OCI-M2 (cell line): Measurements from ENCODE around the gene FUCA2.
"Not testable (repeated sequence)": the region's sequence is repeated elsewhere in the genome, so short reads cannot be mapped to it uniquely, and the experiment has no call there.

Experiments used
- DNase-seq: peaks from one replicate; lab custom pipeline; 2025; ENCODE audit not compliant: unreplicated experiment; lab: John Stamatoyannopoulos, UW

Gene FUCA2

DNA sequence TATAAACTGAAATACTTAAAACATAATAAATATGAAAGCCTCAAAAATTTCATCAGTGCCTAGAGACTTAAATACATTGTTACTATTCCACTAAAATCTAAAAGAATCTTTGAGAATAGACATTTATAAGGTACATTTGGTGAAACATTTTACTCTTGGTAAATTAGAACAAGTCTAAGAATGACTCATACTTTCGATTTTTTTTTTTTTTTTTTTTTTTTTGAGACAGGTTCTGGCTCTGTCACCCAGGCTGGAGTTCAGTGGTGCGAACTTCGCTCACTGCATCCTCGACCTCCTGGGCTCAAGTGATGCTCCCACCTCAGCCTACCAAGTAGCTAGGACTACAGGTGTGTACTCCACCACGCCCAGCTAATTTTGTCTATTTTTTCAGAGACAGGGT, 6.4 kb downstream of the FUCA2 start:
- DNase-seq, result no peak

DNA sequence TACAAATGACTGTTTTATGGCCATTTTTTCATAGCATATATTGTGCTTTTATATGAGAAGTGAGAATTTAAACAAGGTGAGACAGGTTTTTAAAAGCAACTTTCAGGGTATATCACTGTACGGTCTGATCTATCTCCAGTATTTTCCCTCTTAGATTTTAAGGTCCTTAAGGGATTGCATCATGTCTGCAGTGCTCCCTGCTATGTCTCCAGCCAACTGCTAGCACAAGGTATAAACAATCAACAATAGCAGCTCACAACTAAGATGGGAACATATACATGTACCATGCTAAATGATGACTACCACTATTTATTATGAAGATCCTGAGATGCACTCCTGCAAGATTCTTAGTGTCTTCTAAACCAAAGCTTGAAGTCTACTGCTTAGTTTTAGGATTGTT, 7.2 kb downstream of the FUCA2 start:
- DNase-seq, result no peak

DNA sequence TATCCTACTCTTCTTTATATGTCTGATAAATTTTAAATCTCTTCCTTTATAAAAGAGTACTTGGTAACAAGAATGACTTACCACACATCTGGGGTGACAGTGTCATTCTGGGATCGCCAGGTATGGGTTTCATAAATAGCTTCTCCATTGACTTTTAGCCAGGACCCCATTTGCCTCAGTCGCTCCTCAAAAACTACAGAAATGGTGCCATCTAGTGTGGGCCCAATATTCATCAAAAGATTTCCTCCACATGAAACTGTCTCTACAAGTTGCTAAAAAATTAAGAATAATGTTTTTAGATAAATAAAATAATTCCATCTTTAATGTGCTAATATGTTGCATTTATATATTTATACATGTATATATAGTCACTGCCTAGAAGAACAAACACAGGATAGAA, 9.7 kb downstream of the FUCA2 start:
- no peak for DNase-seq

DNA sequence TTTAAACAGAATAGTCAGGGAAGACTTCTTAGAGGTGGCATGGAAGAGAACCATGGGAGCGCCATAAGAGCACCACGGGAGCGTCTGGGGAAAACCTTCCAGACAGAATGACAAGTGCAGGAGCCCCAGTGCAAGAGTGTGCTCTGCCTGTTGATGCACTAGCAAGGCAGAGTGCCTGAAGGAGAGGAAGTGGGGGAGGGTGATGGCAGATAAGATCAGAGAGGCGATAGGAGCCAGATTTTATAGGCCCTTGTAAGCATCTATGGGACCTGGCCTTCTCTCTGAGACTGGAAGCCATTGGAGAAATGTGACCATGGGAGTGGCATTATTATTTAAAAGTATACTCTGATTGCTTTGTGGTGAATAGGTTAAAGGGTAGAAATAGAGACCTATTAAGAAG, 13.1 kb downstream of the FUCA2 start:
- no peak for DNase-seq

DNA sequence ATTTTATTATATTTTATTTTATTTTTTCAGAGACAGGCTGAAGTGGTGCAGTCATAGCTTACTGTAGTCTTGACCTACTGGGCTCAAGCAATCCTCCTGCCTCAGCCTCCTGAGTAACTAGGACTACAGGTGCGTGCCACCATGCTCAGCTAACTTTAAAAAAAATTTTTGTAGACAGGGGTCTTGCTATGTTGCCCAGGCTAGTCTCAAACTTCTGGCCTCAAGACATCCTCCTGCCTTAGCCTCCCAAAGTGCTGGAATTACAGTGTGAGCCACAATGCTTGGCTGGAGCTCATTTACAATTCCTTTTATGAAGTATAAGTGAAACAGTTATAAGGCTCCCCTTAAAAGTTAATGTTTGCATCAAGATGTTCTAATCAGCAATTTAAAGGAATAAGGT, 14.5 kb downstream of the FUCA2 start:
- DNase-seq, result no peak

DNA sequence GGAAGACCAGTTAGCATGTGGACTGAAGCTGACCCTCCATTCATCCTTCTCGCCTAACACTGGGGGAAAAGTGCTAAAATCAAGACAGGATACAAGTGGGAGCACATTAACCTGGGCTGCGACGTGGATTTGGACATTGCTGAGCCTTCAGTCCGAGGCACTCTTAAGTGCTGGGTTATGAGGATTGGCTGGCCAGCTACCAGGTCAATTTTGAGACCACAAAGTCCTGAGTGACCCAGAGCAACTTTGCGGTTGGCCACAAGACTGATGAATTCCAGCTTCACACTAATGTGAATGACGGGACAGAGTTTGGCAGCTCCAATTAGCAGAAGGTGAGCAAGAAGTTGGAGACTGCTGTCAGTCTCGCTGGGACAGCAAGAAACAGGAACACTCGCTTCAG, 20.7 kb downstream of the FUCA2 start:
- DNase-seq, result no peak

DNA sequence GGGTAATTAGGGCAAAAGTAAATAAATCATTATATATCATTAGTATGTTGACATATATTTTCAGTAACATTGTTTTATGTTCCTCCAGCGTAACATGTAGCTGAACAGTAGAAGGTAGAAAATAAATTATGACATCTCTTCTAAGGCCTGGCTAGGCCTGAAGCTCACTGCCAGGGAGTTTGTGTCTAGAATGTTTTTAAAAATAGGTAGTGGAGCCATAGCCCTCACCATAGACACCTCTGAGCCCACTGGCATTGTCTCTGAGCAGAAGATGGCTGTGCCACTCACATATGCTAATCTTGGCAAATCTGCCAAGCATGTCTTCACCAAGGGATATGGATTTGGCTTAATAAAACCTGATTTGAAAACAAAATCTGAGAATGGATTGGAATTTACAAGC, 21.3 kb downstream of the FUCA2 start:
- no peak for DNase-seq

DNA sequence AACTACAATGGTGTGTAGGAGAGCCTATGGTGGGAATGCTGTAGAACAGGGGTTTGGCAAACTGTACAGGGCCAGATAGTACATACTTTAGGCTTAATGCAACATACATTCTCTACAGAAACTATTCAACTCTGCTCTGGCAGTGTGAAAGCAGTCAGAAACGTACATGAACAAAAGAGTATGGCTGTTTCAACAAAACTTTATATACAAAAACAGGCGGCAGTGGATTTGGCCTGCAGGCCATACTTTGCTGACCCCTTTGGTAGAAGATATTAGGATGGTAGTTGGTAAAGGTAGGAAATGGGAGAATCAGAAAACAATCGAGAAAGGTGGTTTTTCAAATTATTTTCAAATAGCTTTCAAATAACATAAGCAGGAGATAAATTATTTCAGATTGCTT, 24.8 kb downstream of the FUCA2 start:
- no peak for DNase-seq

DNA sequence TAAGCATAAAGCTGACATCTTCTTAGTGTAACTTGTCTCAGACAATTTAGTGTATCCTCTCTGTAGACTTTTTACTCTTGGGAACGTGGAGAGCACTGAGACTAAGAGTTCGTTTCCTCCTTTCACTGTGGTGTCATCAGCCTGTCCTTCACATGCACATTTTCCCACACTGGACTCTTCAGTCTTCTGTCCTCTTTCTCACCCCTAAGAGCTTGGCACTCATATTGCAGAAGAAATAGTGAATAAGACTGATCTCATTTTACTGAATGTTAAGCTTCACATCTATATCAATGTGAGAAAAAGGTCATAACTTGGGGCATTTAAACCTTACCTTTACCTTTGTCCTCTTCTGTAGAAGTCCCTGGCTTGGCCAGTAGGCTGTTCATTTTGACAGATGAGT, 25.6 kb downstream of the FUCA2 start:
- DNase-seq, result no peak

DNA sequence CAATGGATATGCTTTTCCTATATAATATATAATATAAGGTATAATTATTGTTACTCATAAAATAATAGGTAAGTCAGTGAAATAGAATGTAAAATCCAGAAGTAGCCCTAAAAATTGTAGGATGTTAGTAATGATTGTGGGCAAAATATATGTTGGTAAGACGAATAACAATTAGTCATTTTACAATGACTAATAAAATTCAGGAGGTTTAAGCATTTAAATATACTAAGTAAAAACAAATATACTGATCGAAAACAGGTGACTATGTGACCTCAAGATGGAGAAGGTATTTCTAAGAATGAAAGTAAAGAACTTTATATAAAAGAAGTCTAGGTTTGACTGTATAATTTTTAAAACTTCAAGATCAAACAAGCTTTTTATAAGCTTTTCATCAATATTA, 28.9 kb downstream of the FUCA2 start:
- DNase-seq, result no peak

DNA sequence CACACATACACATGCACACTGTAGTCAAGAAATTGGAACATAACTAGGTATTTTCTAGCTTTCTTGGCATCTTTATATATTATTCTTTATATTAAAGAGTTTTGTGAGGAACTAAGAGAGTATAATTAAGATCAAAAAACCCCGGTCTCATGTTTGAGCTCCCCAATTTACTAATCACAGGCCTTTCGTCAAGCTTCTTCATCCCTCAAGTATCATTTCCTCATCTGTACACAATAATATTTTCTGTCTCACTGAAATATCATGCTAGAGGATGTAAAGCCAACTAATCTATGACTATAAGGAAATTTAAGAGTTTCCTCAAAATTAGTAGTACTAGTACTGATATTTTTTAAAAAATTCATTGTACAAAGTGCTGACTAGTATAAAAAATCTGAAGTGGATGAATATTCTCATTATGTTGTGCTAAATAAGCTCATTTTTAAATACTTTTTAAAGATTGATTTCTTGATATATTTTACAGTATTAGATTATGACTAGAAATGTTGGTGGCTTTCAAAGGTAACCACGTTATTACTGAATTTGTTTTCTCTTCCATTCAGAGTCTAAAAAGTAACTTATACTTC, 32.9 kb downstream of the FUCA2 start:
- DNase-seq, result no peak

DNA sequence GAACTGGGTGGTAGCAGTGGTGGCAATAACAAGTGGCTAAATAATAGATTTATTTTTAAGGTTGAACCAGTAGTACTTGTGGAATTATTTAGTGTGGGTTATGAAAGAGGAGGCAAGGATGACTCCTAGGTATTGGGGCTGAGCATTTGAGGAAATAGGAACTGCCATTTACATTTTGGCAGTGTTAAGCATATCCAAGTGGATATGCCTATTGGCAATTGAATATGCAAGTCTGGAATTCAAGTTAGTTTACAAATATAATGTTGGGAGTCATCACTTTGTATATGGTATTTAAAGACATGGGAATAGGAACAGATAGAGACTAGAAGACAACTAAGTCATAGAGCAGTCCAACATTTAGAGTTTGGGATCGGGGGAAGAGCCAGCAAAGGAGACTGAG, 35.0 kb downstream of the FUCA2 start:
- no peak for DNase-seq

DNA sequence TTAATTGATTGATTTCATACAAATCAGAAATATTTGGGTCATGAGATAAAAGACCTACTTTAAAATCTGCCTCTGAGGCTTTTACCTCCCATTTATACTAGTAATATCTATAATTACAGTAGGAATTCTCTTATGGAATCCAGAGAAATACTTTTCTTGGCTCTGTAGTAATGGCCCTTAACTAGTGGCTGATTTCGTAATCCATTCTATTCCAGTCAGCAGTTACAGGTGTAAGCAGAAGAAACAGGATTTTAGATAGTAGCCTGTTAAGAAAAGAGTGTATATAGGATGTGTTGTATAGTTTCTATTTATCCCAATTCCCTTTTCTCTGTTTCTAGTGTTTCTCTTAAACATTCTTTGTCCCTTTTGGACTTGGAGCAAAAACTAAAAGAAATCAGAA, 39.7 kb downstream of the FUCA2 start:
- DNase-seq, result no peak

DNA sequence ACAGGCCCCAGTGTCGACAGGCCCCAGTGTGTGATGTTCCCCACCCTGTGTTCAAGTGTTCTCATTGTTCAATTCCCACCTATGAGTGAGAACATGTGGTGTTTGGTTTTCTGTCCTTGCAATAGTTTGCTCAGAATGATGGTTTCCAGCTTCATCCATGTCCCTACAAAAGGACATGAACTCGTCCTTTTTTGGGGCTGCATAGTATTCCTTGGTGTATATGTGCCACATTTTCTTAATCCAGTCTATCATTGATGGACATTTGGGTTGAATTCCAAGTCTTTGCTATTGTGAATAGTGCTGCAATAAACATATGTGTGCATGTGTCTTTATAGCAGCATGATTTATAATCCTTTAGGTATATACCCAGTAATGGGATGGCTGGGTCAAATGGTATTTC, 42.7 kb downstream of the FUCA2 start:
- not testable (repeated sequence) for DNase-seq

DNA sequence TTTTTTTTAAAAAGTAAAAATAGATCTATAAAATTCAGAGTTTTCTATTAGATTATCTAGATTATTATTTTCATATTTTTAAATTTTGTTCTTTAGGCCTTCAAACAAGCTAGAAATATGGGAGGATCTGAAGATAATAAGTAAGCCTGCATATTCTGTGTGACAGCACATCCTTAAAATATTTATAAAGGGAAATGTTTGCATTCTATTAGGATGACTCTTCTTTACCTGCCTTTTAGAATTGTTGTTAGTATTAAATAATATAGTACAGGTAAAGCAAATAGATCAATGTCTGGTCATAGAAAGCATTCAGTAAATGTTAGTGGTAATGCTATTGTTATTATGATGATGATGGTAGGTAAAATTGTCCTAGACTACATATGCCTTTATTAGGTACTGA, 43.5 kb downstream of the FUCA2 start:
- no peak for DNase-seq

DNA sequence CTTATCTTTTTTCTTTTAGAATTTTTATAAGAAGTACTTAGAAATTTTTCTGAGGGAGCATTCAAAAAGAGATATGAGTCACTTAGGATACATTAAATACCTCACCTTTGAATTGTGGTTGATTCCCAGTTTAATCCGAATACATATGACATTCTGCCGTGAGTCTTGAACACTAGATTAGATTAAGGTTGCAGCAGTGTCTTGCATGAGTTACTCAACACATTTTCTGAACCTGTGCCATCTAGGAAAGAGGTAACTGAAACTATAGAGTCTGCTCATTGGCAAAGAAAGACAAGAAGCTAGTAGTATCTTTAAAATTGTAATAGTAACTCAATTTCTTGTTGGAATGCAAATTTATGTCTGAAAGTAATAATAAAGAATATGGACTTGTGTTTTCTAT, 46.0 kb downstream of the FUCA2 start:
- no peak for DNase-seq

DNA sequence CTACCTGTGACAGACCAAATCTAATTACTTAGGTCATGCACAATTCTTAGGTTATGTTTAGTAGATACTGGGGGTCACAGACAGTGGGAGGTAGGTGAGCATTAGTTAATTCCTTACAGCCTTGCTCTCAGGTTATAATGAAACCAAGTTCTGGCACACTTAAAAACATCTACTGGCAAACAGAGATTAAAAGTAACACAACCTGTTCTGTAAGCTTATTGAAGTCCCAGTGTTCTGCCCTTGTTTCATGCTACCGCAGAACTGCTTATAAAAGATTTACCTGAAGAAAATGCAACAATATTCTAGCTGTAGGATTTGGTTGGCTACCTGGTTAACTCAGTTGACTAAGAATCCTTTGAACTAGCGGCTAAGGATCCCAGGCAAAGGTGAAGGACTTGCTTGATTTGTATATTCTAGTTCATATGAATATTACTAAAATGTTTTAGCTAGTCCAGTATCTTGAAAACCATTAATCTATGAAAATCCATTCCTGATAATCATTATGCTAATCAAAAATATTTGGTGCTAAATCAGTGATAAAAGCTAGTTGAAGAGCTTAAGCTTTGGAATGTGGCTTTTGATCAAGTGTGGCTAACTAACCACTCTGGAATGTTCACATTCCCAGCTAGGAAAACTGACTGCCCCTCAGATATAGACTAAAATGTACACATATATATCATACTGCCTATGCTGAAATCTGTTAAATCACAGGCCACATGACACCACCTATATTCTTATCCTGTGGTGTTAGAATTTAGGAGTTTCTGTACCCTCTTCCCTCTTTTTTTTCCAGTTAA, 53.8 kb downstream of the FUCA2 start:
- DNase-seq, result no peak

DNA sequence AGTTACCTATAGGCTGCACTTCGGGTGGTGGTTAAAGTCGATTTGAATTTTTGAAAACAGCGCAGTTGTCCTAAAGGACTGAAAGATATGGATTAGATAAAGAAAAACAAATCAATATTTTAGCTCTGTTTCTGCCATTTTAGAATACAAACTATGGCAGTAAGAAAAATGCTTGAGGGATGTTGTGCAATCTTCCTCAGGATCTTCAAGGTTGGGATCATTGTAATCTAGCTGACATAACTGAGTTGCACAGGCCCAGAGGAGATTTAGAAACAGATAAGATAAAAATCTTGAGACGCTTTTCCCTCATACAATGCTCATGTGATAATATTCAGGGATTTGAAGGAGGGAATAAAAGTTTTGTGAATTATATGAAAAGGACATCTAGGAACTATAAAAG, 60.0 kb downstream of the FUCA2 start:
- DNase-seq, result no peak

DNA sequence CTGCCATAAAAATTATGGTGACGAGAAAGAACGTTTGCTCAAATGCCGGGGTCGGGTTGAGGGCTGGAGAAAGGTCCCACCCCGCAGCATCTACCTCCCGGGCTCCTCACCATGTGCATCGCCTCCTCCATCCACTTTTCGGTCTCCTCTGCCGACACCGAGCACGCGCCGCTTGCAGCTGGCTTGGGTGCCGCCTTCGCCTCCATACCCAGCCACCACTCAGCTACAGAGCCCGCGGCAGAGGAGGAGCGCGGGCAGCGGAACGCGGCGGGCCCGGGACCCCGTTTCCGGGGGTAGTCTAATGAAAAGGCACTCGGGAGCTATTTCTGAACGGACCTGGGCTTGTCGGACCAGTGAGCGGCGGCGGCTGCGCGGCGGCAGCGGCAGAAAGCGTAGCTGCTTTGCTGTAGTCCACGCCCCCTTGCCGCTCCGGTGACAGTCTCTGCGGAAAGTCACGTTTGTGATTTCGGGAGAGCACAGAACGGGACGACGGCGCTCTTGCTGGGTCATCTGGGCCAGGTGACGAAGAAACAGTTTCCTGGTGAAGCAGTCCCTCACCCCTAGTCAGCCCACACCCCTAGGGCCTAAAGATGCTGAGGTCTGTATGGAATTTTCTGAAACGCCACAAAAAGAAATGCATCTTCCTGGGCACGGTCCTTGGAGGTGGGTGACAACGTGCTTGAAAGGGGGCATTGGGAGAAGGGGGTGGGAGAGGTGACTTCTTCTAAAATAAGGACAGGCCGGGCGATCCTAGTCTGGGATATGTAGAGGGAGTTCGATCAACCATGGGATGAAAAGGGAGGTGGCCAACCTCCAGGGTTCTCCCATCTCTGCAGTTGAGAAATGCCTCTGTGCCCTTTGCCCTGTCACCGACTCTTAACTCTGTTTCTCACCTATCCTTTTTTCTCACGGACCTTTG, 60.8 kb downstream of the FUCA2 start, which contains the start of the genes ADAT2 and PEX3:
Gene ADAT2 (minus strand): TSS at position 243 of the 919 bp plus-strand sequence. CDS start 37 bp downstream, at position 206.
Gene PEX3 (plus strand): TSS at position 353 of the 919 bp plus-strand sequence. CDS start 238 bp downstream, at position 591.
- DNase-seq, result peak; percentile 89

DNA sequence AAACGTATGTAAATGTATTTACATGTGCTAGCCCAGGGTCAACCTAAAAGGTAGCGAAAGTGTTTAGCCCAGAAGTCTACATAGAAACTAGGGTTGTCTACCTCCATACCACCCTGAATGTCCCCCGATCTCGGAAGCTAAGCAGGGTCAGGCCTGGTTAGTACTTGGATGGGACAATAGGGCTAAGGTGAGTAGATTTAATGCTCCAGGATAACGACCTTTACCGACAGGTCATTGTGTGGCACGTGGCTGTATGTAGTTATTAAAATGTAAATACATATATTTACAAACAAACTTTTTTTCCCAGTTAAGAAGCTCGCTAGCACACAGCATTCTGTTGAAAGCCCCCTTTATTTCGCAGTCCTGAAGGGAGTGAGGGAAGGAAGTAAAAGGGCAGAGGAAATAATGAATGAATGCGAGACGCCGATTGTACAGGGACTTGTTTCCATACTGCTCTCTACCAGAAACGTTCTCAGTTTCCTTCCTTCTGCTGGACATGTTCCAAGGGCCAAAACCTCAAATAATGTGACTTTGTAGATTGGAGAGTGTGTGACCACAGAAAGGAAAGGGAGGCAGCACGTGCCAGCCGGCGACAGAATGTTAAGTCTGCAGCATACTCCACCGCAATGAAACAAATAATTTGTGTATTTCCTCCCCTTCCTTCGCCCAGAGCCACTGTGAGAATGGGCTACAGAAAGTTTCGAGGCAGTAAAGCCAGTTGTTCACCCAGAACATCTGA, 61.6 kb downstream of the FUCA2 start:
- DNase-seq, result peak; percentile 49
